H1 (cell line): Measurements from ENCODE around the gene ZNF618. TPM values are rescaled to one million over a fixed set of nuclear protein-coding genes. Genes with fewer than 3 reads are reported as not detected.

ENCODE experiments used
- CBX5 ChIP-seq: fragments of 300-800, 300-1000 bp; sonication (generic); IDR thresholded peaks from 2 replicates; pipeline ENCODE4 v1.7.1; 2016; ENCODE audit warnings: antibody characterized with exemption, low read length, low read depth
- CBX8 ChIP-seq: fragments of 300-800, 300-1000 bp; sonication (generic); IDR thresholded peaks from 2 replicates; pipeline ENCODE4 v1.7.1; 2016; ENCODE audit warnings: low read depth, low read length, borderline replicate concordance
- CHD7 ChIP-seq: fragments of 300-600 bp; sonication (generic); IDR thresholded peaks from 2 replicates; pipeline ENCODE4 v1.7.1; 2012; ENCODE audit warnings: low read length, moderate library complexity, mild to moderate bottlenecking, inconsistent platforms; ENCODE audit not compliant: insufficient replicate concordance
- EZH2 ChIP-seq: fragments of 200-600 bp; sonication (generic); IDR thresholded peaks from 2 replicates; pipeline ENCODE4 v1.7.1; 2012; ENCODE audit warnings: low read depth, mild to moderate bottlenecking, moderate library complexity, low read length, inconsistent platforms; ENCODE audit not compliant: severe bottlenecking
- JUN ChIP-seq: IDR thresholded peaks from 2 replicates; pipeline ENCODE4 v1.6.1; 2011; ENCODE audit warnings: low read depth, mild to moderate bottlenecking, improper control_type of control experiment, low read length
- POLR2A ChIP-seq, 2 experiments: IDR thresholded peaks; 1 replicate in 1 of 2; 2 replicates in 1 of 2; pipeline ENCODE4 v1.6.1; 2011; ENCODE audit warnings: low read depth in 2 of 2, low read length in 2 of 2, mild to moderate bottlenecking in 2 of 2; ENCODE audit errors: control extremely low read depth in 1 of 2
- TEAD4 ChIP-seq: IDR thresholded peaks from 2 replicates; pipeline ENCODE4 v1.6.1; 2012; ENCODE audit warnings: low read depth, low read length, inconsistent platforms, mixed read lengths
- polyA plus RNA-seq, 7 experiments: library from polyadenylated mRNA; depleted of rRNA in 3 of 7; stranded (reverse) in 5 of 7; unstranded in 2 of 7; fragments of >200 nt in 5 of 7; fragments of 200-250 nt in 2 of 7; gene quantifications; 1 replicate in 5 of 7; 2 replicates in 1 of 7; 4 replicates in 1 of 7; pipeline versions ENCODE4 v1.2.1 to v1.2.3, GENCODE V29; 2011 to 2013; ENCODE audit warnings: missing spikeins in 2 of 7, mixed read lengths in 2 of 7
- total RNA-seq: library from RNA; stranded (reverse); fragmentation: NEBNext Ultra II Directional; extraction: Animal tissue kit (Norgen Biotek cat#: 25700); gene quantifications from 2 replicates; pipeline ENCODE4 v1.2.1, GENCODE V29; 2021

The ZNF618 gene
- total and polyA plus RNA-seq, 2 of the 8 experiments (the other 6 are each of a cell fraction or from before 2014, with no cell fraction given), result 9.6 to 28.5 TPM

- TF ChIP-seq TEAD4 (no peak), EZH2 (no peak), CBX5 (no peak), CHD7 (no peak), CBX8 (no peak), POLR2A (IDR thresholded peaks at IDR 0.05; ENCODE audit: control extremely low read depth in 1 of 2, low read depth in 2 of 2, low read length in 2 of 2) (no peak), JUN (no peak)
Measured at GRCh38 chr9:113966394-113966793, 90.3 kb downstream of the ZNF618 start (continued).
